Islet of Langerhans (tissue), 1 donor: ENCODE data around the gene ADARB2.

Source experiments
- FAIRE-seq: peaks from one replicate; lab custom pipeline; 2011; peaks lifted over from hg19 to GRCh38; lab: Jason Lieb, UNC

The ADARB2 gene

GRCh38 chr10:1735562-1735961 lies 1.8 kb downstream of the ADARB2 start:
- no peak for FAIRE-seq

GRCh38 chr10:1734288-1734687 lies 3.0 kb downstream of the ADARB2 start:
- no peak for FAIRE-seq

- FAIRE-seq: no peak
These were observed 3.6 kb downstream of the ADARB2 start for GRCh38 chr10:1733720-1734119.

- FAIRE-seq: no peak
These were observed 4.7 kb downstream of the ADARB2 start for GRCh38 chr10:1732564-1732996.

GRCh38 chr10:1731592-1731991 lies 5.7 kb downstream of the ADARB2 start:
- FAIRE-seq: no peak

GRCh38 chr10:1729751-1730150 lies 7.6 kb downstream of the ADARB2 start:
- no peak for FAIRE-seq

- no peak for FAIRE-seq
These were observed 10.5 kb downstream of the ADARB2 start for GRCh38 chr10:1726861-1727260.

GRCh38 chr10:1724921-1725488 lies 12.3 kb downstream of the ADARB2 start:
- FAIRE-seq: no peak

- no peak for FAIRE-seq
These were observed 20.5 kb downstream of the ADARB2 start for GRCh38 chr10:1716839-1717238.

GRCh38 chr10:1715821-1716220 lies 21.5 kb downstream of the ADARB2 start:
- no peak for FAIRE-seq

- no peak for FAIRE-seq
These were observed 24.2 kb downstream of the ADARB2 start for GRCh38 chr10:1712944-1713671.

GRCh38 chr10:1712314-1712713 lies 25.0 kb downstream of the ADARB2 start:
- no peak for FAIRE-seq

- FAIRE-seq: no peak
These were observed 28.2 kb downstream of the ADARB2 start for GRCh38 chr10:1709161-1709560.

- FAIRE-seq: no peak
These were observed 28.6 kb downstream of the ADARB2 start for GRCh38 chr10:1708746-1709145.

- FAIRE-seq: no peak
These were observed 30.6 kb downstream of the ADARB2 start for GRCh38 chr10:1706711-1707110.

GRCh38 chr10:1706256-1706655 lies 31.1 kb downstream of the ADARB2 start:
- FAIRE-seq: no peak

- no peak for FAIRE-seq
These were observed 39.1 kb downstream of the ADARB2 start for GRCh38 chr10:1698185-1698584.

GRCh38 chr10:1696106-1696505 lies 41.2 kb downstream of the ADARB2 start:
- no peak for FAIRE-seq

- FAIRE-seq: no peak
These were observed 47.2 kb downstream of the ADARB2 start for GRCh38 chr10:1690086-1690485.

GRCh38 chr10:1688531-1688930 lies 48.8 kb downstream of the ADARB2 start:
- FAIRE-seq: no peak

GRCh38 chr10:1687623-1688150 lies 49.6 kb downstream of the ADARB2 start:
- no peak for FAIRE-seq

- FAIRE-seq: no peak
These were observed 50.1 kb downstream of the ADARB2 start for GRCh38 chr10:1687190-1687589.

- no peak for FAIRE-seq
These were observed 50.9 kb downstream of the ADARB2 start for GRCh38 chr10:1686491-1686749.
